Astrocyte (in vitro differentiated cells and primary cell): Measurements from ENCODE around the gene TCAIM. TPM values are rescaled to one million over a fixed set of nuclear protein-coding genes. Genes with fewer than 3 reads are reported as not detected.

Experiments used
- DNase-seq: peaks from one replicate; pipeline ENCODE4 v3.0.0-alpha.2; 2010; ENCODE audit warnings: low read depth
- FAIRE-seq: peaks from 2 replicates; lab custom pipeline; 2011; peaks lifted over from hg19 to GRCh38; lab: Jason Lieb, UNC
- H2AFZ ChIP-seq: 2 replicates; pipeline ENCODE4 v1.6.0; 2012; ENCODE audit warnings: low read depth, low read length, inconsistent platforms
- H3K27ac ChIP-seq: 2 replicates; pipeline ENCODE4 v1.5.1; 2011; ENCODE audit warnings: low read depth, low read length, inconsistent platforms
- H3K27me3 ChIP-seq: 2 replicates; pipeline ENCODE4 v1.6.0; 2011; ENCODE audit warnings: low read length, inconsistent platforms; ENCODE audit not compliant: insufficient read depth
- H3K36me3 ChIP-seq: 2 replicates; pipeline ENCODE4 v1.5.1; 2011; ENCODE audit warnings: low read length, inconsistent platforms; ENCODE audit not compliant: insufficient read depth
- H3K4me1 ChIP-seq: 2 replicates; pipeline ENCODE4 v1.5.1; 2011; ENCODE audit warnings: low read length, inconsistent platforms; ENCODE audit not compliant: insufficient read depth
- H3K4me2 ChIP-seq: 2 replicates; pipeline ENCODE4 v1.6.0; 2012; ENCODE audit warnings: low read length, inconsistent platforms
- H3K4me3 ChIP-seq: 2 replicates; pipeline ENCODE4 v1.5.1; 2011; ENCODE audit warnings: low read depth, mild to moderate bottlenecking, low read length, inconsistent platforms; ENCODE audit not compliant: insufficient read depth
- H3K79me2 ChIP-seq: 2 replicates; pipeline ENCODE4 v1.6.0; 2012; ENCODE audit warnings: mild to moderate bottlenecking, low read length, inconsistent platforms; ENCODE audit not compliant: insufficient read depth
- H3K9ac ChIP-seq: 2 replicates; pipeline ENCODE4 v1.6.0; 2012; ENCODE audit warnings: mild to moderate bottlenecking, low read length, inconsistent platforms
- H3K9me3 ChIP-seq: 2 replicates; pipeline ENCODE4 v1.5.1; 2012; ENCODE audit warnings: low read depth, mild to moderate bottlenecking, low read length, inconsistent platforms; ENCODE audit not compliant: insufficient read depth
- H4K20me1 ChIP-seq: 2 replicates; pipeline ENCODE4 v1.6.0; 2012; ENCODE audit warnings: low read length, inconsistent platforms; ENCODE audit not compliant: insufficient read depth
- H3K27ac Mint-ChIP-seq: one replicate; pipeline ENCODE4 v1.8.0; 2021; ENCODE audit warnings: mild to moderate bottlenecking, mixed read lengths; ENCODE audit not compliant: unreplicated experiment
- H3K27me3 Mint-ChIP-seq: one replicate; pipeline ENCODE4 v1.8.0; 2021; ENCODE audit warnings: low read depth, mixed read lengths; ENCODE audit not compliant: unreplicated experiment
- H3K36me3 Mint-ChIP-seq: one replicate; pipeline ENCODE4 v1.8.0; 2021; ENCODE audit warnings: low read depth, mixed read lengths; ENCODE audit not compliant: unreplicated experiment
- H3K4me1 Mint-ChIP-seq: one replicate; pipeline ENCODE4 v1.8.0; 2021; ENCODE audit warnings: low read depth, mixed read lengths; ENCODE audit not compliant: unreplicated experiment
- H3K4me3 Mint-ChIP-seq: one replicate; pipeline ENCODE4 v1.8.0; 2021; ENCODE audit warnings: mild to moderate bottlenecking, moderate library complexity, mixed read lengths; ENCODE audit not compliant: unreplicated experiment
- H3K9me3 Mint-ChIP-seq: one replicate; pipeline ENCODE4 v1.8.0; 2021; ENCODE audit warnings: mild to moderate bottlenecking, mixed read lengths; ENCODE audit not compliant: unreplicated experiment
- CTCF ChIP-seq: IDR thresholded peaks from 2 replicates; pipeline ENCODE4 v1.5.1; 2011; ENCODE audit warnings: low read depth, mild to moderate bottlenecking, inconsistent platforms, low read length, moderate library complexity; ENCODE audit not compliant: insufficient read depth
- EZH2 ChIP-seq: IDR thresholded peaks from 2 replicates; pipeline ENCODE4 v1.6.1; 2012; ENCODE audit warnings: mild to moderate bottlenecking, low read length, inconsistent platforms; ENCODE audit not compliant: insufficient read depth
- total RNA-seq: library from RNA; stranded (reverse); gene quantifications from 2 replicates; pipeline ENCODE4 v1.2.1, GENCODE V29; 2021

Gene TCAIM
- total RNA-seq, 1 donor from 2014 or later, result 25.5 TPM

GRCh38 chr3:44338828-44339127 lies 212 bp downstream of the TCAIM start:
- Histone ChIP-seq H3K27me3 (peaks cover 2% of the 10 kb centered on the region), H3K27ac (peak overlapping the region; percentile 86), H3K9ac (peak overlapping the region; percentile 89), H3K4me1 (peaks cover 15% of the 10 kb centered on the region), H3K9me3 (no peaks in the 10 kb centered on the region), H4K20me1 (no peaks in the 10 kb centered on the region), H3K36me3 (peaks cover 2% of the 10 kb centered on the region), H2AFZ (peak overlapping the region; percentile 96), H3K4me3 (peak overlapping the region; percentile 92), H3K4me2 (peak overlapping the region; percentile 85), H3K79me2 (peaks cover 19% of the 10 kb centered on the region)
- Mint-ChIP-seq H3K4me1 (peaks cover 19% of the 10 kb centered on the region), H3K9me3 (no peaks in the 10 kb centered on the region), H3K4me3 (peak overlapping the region; percentile 98), H3K36me3 (no peaks in the 10 kb centered on the region), H3K27ac (peak overlapping the region; percentile 88), H3K27me3 (no peaks in the 10 kb centered on the region)
- TF ChIP-seq EZH2 (no peak), CTCF (no peak)
- no peak for FAIRE-seq
- DNase-seq, result no peak

GRCh38 chr3:44339181-44340057 lies 853 bp downstream of the TCAIM start:
- H3K36me3 ChIP-seq, result peaks cover 2% of the 10 kb centered on the region
- TF ChIP-seq EZH2, result no peak
- TF ChIP-seq CTCF, result no peak
- Mint-ChIP-seq H3K36me3 (peaks cover 2% of the 10 kb centered on the region), H3K9me3 (no peaks in the 10 kb centered on the region), H3K27ac (peak overlapping the region; percentile 88), H3K4me1 (peaks cover 19% of the 10 kb centered on the region), H3K27me3 (no peaks in the 10 kb centered on the region), H3K4me3 (peak overlapping the region; percentile 98)
- H3K4me2 ChIP-seq, result peak overlapping the region; percentile 85
- H4K20me1 ChIP-seq, result no peaks in the 10 kb centered on the region
- no peaks in the 10 kb centered on the region for H3K9me3 ChIP-seq
- peak overlapping the region; percentile 96 for H2AFZ ChIP-seq
- no peak for DNase-seq
- no peaks in the 10 kb centered on the region for H3K27me3 ChIP-seq
- H3K4me1 ChIP-seq, result peaks cover 15% of the 10 kb centered on the region
- H3K4me3 ChIP-seq, result peak overlapping the region; percentile 92
- no peak for FAIRE-seq
- H3K79me2 ChIP-seq, result peaks cover 22% of the 10 kb centered on the region
- peak overlapping the region; percentile 89 for H3K9ac ChIP-seq
- peak overlapping the region; percentile 86 for H3K27ac ChIP-seq

GRCh38 chr3:44340058-44340395 lies 1.5 kb downstream of the TCAIM start:
- TF ChIP-seq CTCF (no peak), EZH2 (no peak)
- Histone ChIP-seq H3K4me2 (peak overlapping the region; percentile 85), H3K9me3 (no peaks in the 10 kb centered on the region), H4K20me1 (no peaks in the 10 kb centered on the region), H3K27me3 (no peaks in the 10 kb centered on the region), H3K9ac (no peak overlapping the region), H3K36me3 (peaks cover 2% of the 10 kb centered on the region), H3K79me2 (peaks cover 23% of the 10 kb centered on the region), H3K4me1 (peaks cover 15% of the 10 kb centered on the region), H3K4me3 (no peak overlapping the region), H2AFZ (no peak overlapping the region), H3K27ac (no peak overlapping the region)
- DNase-seq (no peak), FAIRE-seq (no peak)
- H3K36me3 Mint-ChIP-seq, result peaks cover 4% of the 10 kb centered on the region
- peak overlapping the region; percentile 98 for H3K4me3 Mint-ChIP-seq
- no peak overlapping the region for H3K27ac Mint-ChIP-seq
- peaks cover 19% of the 10 kb centered on the region for H3K4me1 Mint-ChIP-seq
- H3K9me3 Mint-ChIP-seq, result no peaks in the 10 kb centered on the region
- H3K27me3 Mint-ChIP-seq, result no peaks in the 10 kb centered on the region
